Jurkat, Clone E6-1 (cell line): ENCODE measurements around the gene DCC.
"Not testable (repeated sequence)": the region's sequence is repeated elsewhere in the genome, so short reads cannot be mapped to it uniquely, and the experiment has no call there.

Experiments
- DNase-seq: peaks from one replicate; pipeline ENCODE4 v3.0.0-alpha.2; 2011; ENCODE audit warnings: low read depth, low spot score
- H3K4me3 ChIP-seq: 2 replicates; pipeline ENCODE4 v1.5.1; 2011; ENCODE audit warnings: mild to moderate bottlenecking, low read length, control low read depth, moderate library complexity

DCC gene

GRCh38 chr18:53458944-53459580 lies 1119.1 kb downstream of the DCC start:
- DNase-seq: no peak
- no peak overlapping the region for H3K4me3 ChIP-seq

GRCh38 chr18:53467756-53468155 lies 1127.8 kb downstream of the DCC start:
- no peak for DNase-seq
- H3K4me3 ChIP-seq: no peak overlapping the region

GRCh38 chr18:53468173-53468572 lies 1128.2 kb downstream of the DCC start:
- not testable (repeated sequence) for H3K4me3 ChIP-seq, DNase-seq

- H3K4me3 ChIP-seq: no peak overlapping the region
- no peak for DNase-seq
Measured at GRCh38 chr18:53472546-53472945, 1132.5 kb downstream of the DCC start.

GRCh38 chr18:53478155-53478554 lies 1138.2 kb downstream of the DCC start:
- no peak overlapping the region for H3K4me3 ChIP-seq
- DNase-seq: no peak

GRCh38 chr18:53486296-53486695 lies 1146.3 kb downstream of the DCC start:
- no peak overlapping the region for H3K4me3 ChIP-seq
- DNase-seq: no peak

GRCh38 chr18:53489266-53489665 lies 1149.3 kb downstream of the DCC start:
- H3K4me3 ChIP-seq: no peak overlapping the region
- DNase-seq: no peak

GRCh38 chr18:53490019-53490418 lies 1150.0 kb downstream of the DCC start:
- no peak for DNase-seq
- no peak overlapping the region for H3K4me3 ChIP-seq

GRCh38 chr18:53496028-53496427 lies 1156.0 kb downstream of the DCC start:
- no peak overlapping the region for H3K4me3 ChIP-seq
- no peak for DNase-seq

- no peak for DNase-seq
- H3K4me3 ChIP-seq: no peak overlapping the region
Measured at GRCh38 chr18:53503914-53504441, 1164.0 kb downstream of the DCC start.

- no peak overlapping the region for H3K4me3 ChIP-seq
Measured at GRCh38 chr18:53508529-53508928, 1168.5 kb downstream of the DCC start.

GRCh38 chr18:53509886-53510285 lies 1169.9 kb downstream of the DCC start:
- no peak for DNase-seq
- no peak overlapping the region for H3K4me3 ChIP-seq

More at GRCh38 chr18:53508529-53508928, 1168.5 kb downstream of the DCC start:
- DNase-seq: no peak

GRCh38 chr18:53511725-53512124 lies 1171.7 kb downstream of the DCC start:
- not testable (repeated sequence) for DNase-seq, H3K4me3 ChIP-seq

GRCh38 chr18:53521068-53521467 lies 1181.1 kb downstream of the DCC start:
- H3K4me3 ChIP-seq: no peak overlapping the region
- no peak for DNase-seq

GRCh38 chr18:53526101-53526870 lies 1186.3 kb downstream of the DCC start:
- no peak overlapping the region for H3K4me3 ChIP-seq
- no peak for DNase-seq

GRCh38 chr18:53527365-53527764 lies 1187.4 kb downstream of the DCC start:
- no peak overlapping the region for H3K4me3 ChIP-seq
- no peak for DNase-seq

- no peak overlapping the region for H3K4me3 ChIP-seq
- DNase-seq: no peak
Measured at GRCh38 chr18:53531187-53531586, 1191.2 kb downstream of the DCC start.

GRCh38 chr18:53531896-53532295 lies 1191.9 kb downstream of the DCC start:
- no peak overlapping the region for H3K4me3 ChIP-seq
- no peak for DNase-seq

- no peak for DNase-seq
- H3K4me3 ChIP-seq: no peak overlapping the region
Measured at GRCh38 chr18:53534203-53534602, 1194.2 kb downstream of the DCC start.

GRCh38 chr18:53534695-53535094 lies 1194.7 kb downstream of the DCC start:
- H3K4me3 ChIP-seq: no peak overlapping the region
- DNase-seq: no peak

GRCh38 chr18:53536908-53537307 lies 1196.9 kb downstream of the DCC start:
- no peak overlapping the region for H3K4me3 ChIP-seq
- no peak for DNase-seq
